Thyroid gland (tissue), 4 donors: ENCODE results near the gene MREG. TPM values are rescaled to one million over a fixed set of nuclear protein-coding genes. Genes with fewer than 3 reads are reported as not detected.

ENCODE experiments used
- DNase-seq, 2 donors: peaks; one replicate each; pipeline ENCODE4 v3.0.0-alpha.2; 2019
- H3K27ac ChIP-seq, 3 donors: fragments of 200-600 bp; sonication (generic); 1 replicate in 2 of 3; 2 replicates in 1 of 3; pipeline ENCODE4 v1.5.1; 2016 to 2019; ENCODE audit warnings: mild to moderate bottlenecking in 1 of 3, moderate library complexity in 1 of 3
- H3K27me3 ChIP-seq: fragments of 200-600 bp; sonication (generic); one replicate; pipeline ENCODE4 v1.5.1; 2019
- H3K36me3 ChIP-seq, 2 donors: fragments of 200-600 bp; sonication (generic); one replicate each; pipeline ENCODE4 v1.5.1; 2016 to 2019
- H3K4me1 ChIP-seq, 2 donors: fragments of 200-600 bp; sonication (generic); one replicate each; pipeline ENCODE4 v1.5.1; 2017 to 2019
- H3K4me3 ChIP-seq, 3 donors: fragments of 200-600 bp; sonication (generic); replicated peaks in 1 of 3; 1 replicate in 2 of 3; 2 replicates in 1 of 3; pipeline ENCODE4 v1.5.1; 2016; ENCODE audit warnings: mild to moderate bottlenecking in 1 of 3
- H3K9me3 ChIP-seq: fragments of 200-600 bp; sonication (generic); one replicate; pipeline ENCODE4 v1.5.1; 2017
- POLR2A ChIP-seq, 2 donors: fragments of 450-650 bp; IDR thresholded peaks; one replicate each; pipeline ENCODE4 v1.6.1; 2017; ENCODE audit warnings: antibody characterized with exemption in 2 of 2, mild to moderate bottlenecking in 2 of 2, moderate library complexity in 1 of 2
- WGBS, 2 donors: methylation state at CpG; one replicate each; pipeline ENCODE4 v1.1.5; 2017; 5-methylcytosine and 5-hydroxymethylcytosine counted together
- intact Hi-C: fragments of 100-400 bp; cut with DNase I; formaldehyde crosslinking; loops from one replicate; pipeline ENCODE4 v1.15.1; 2023
- total RNA-seq, 4 donors: library from RNA; depleted of rRNA; stranded (reverse); fragments of >200 nt; gene quantifications; one replicate each; pipeline ENCODE4 v1.2.3, GENCODE V29; 2016
- TF ChIP-seq, protein P1 (sequence below), 6 experiments: fragments of 200-600 bp in 3 of 6; fragments of 450-650 bp in 3 of 6; sonication (generic) in 3 of 6; IDR thresholded peaks; one replicate each; pipeline ENCODE4 v1.5.1; 2016 to 2019; ENCODE audit warnings: antibody characterized with exemption in 6 of 6, mild to moderate bottlenecking in 2 of 6, inconsistent platforms in 1 of 6, moderate library complexity in 1 of 6

Gene MREG
- total RNA-seq, 4 donors from 2014 or later = 4.4 to 5.4 (median 5.2) TPM

DNA sequence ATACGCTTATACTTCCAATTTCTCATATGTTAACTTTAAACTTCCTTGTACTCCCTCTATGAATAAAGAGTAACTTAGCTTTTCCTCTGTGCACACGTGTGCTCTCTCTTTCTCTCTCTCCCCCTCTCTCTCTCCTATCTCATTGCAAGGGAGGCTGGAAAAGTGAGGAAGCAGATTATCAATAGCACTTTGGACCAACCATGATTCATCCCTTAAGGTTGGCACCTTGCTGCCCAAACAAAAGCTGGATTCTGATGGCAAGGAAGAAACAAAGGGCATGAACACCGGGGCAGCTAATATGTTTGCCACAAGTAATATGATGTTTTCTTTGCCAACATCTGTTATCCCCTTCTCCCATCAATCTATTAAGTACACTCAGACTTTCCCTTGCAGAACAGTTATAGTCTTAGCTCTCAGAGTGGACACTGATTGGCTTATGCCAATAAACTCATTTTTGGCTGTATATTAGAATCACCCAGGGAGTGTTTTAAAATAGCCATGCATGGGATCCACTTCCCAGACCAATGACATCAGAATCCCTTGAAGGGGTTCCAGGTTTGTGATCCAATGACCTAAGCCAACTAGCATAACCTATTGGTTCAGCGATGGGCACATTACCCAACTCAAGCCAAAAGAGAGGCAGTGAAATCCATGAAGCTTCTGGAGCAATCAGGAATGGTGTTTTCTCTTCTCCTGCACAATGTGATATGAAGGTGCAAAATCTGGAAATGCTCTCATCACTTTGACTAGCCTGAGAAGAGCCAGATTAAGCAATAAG lies 60.3 kb downstream of the MREG start:
- Histone ChIP-seq H3K36me3 (no peaks in the 10 kb centered on the region), H3K9me3 (no peaks in the 10 kb centered on the region), H3K27me3 (no peaks in the 10 kb centered on the region), H3K27ac (no peak overlapping the region), H3K4me1 (no peaks in the 10 kb centered on the region), H3K4me3 (no peak overlapping the region)
- WGBS, 2 donors = 87 to 90% methylated on average over 4 of the region's 4 CpGs
- no peak for DNase-seq
- TF ChIP-seq POLR2A (IDR thresholded peaks at IDR 0.05) = no peak
- TF ChIP-seq, protein P1, sequence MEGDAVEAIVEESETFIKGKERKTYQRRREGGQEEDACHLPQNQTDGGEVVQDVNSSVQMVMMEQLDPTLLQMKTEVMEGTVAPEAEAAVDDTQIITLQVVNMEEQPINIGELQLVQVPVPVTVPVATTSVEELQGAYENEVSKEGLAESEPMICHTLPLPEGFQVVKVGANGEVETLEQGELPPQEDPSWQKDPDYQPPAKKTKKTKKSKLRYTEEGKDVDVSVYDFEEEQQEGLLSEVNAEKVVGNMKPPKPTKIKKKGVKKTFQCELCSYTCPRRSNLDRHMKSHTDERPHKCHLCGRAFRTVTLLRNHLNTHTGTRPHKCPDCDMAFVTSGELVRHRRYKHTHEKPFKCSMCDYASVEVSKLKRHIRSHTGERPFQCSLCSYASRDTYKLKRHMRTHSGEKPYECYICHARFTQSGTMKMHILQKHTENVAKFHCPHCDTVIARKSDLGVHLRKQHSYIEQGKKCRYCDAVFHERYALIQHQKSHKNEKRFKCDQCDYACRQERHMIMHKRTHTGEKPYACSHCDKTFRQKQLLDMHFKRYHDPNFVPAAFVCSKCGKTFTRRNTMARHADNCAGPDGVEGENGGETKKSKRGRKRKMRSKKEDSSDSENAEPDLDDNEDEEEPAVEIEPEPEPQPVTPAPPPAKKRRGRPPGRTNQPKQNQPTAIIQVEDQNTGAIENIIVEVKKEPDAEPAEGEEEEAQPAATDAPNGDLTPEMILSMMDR (IDR thresholded peaks at IDR 0.05) = no peak
- intact Hi-C loops = no loop called here

DNA sequence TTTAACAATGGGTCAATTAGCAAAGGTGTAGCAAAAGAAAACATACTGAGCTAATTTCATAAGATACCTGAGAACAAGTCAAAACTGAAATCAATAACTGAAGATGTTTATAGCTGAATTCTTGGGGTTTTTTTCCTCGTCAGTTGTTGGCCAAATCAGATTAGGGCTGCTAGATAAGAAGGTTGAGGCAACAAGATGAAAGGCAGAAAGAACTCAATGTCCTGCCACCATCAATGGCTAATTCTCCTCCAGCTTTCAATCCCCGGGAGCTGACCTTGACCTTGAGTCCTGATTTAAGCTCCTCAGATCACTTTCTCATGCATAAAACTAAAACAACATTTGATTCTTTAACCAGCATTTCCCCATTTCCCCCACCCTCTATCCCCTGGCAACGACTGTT lies 61.8 kb downstream of the MREG start:
- no peak overlapping the region for H3K27ac ChIP-seq
- no peaks in the 10 kb centered on the region for H3K4me1 ChIP-seq
- no peak overlapping the region for H3K4me3 ChIP-seq
- H3K27me3 ChIP-seq = no peaks in the 10 kb centered on the region
- intact Hi-C loops = no loop called here
- no peak for TF ChIP-seq POLR2A (IDR thresholded peaks at IDR 0.05)
- TF ChIP-seq, protein P1 (IDR thresholded peaks at IDR 0.05) = no peak
- no peak for DNase-seq
- H3K36me3 ChIP-seq = no peaks in the 10 kb centered on the region
- no peaks in the 10 kb centered on the region for H3K9me3 ChIP-seq
- WGBS, 2 donors = 86 to 87% methylated on average over 3 of the region's 3 CpGs

DNA sequence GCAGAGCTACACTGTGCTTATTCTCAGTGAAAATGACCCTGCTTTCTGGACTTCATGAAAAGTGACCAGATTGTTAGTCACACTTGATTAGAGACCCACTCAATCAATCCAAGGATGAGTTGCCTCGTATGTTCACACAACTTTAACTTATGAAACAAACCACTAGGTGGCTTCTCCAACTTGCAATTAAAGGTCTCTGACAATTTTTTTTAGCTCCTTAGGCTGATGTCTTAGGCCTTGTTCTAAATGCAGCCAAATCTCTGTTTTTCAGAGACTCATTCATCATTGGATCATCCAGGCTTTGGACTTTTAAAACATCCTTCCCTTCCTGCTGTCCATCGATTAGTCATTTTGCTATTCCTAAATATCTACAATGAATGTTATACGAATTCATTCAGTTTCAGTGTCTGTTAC lies 63.4 kb downstream of the MREG start:
- no peak overlapping the region for H3K27ac ChIP-seq
- no peaks in the 10 kb centered on the region for H3K27me3 ChIP-seq
- no peak for DNase-seq
- intact Hi-C loops = no loop called here
- no peak overlapping the region for H3K4me3 ChIP-seq
- 62 to 66% methylated on average over 3 of the region's 3 CpGs for WGBS, 2 donors
- H3K36me3 ChIP-seq = no peaks in the 10 kb centered on the region
- no peaks in the 10 kb centered on the region for H3K4me1 ChIP-seq
- TF ChIP-seq, protein P1 (IDR thresholded peaks at IDR 0.05) = peak in 4 of 6 experiments; percentile 7 to 48 (median 47)
- TF ChIP-seq POLR2A (IDR thresholded peaks at IDR 0.05) = no peak
- no peaks in the 10 kb centered on the region for H3K9me3 ChIP-seq

- no peak for TF ChIP-seq POLR2A (IDR thresholded peaks at IDR 0.05)
- TF ChIP-seq, protein P1 (IDR thresholded peaks at IDR 0.05) = no peak
- DNase-seq = no peak
- Histone ChIP-seq H3K27me3 (no peaks in the 10 kb centered on the region), H3K4me3 (no peak overlapping the region), H3K4me1 (no peaks in the 10 kb centered on the region), H3K9me3 (no peaks in the 10 kb centered on the region), H3K36me3 (peaks cover 2% of the 10 kb centered on the region in 2 donors), H3K27ac (no peak overlapping the region)
- WGBS, 2 donors = 90 to 95% methylated on average over 4 of the region's 4 CpGs
- intact Hi-C loops = no loop called here
Observed at GRCh38 chr2:215948051-215948450, 65.3 kb downstream of the MREG start.

GRCh38 chr2:215946586-215946985 lies 66.8 kb downstream of the MREG start:
- TF ChIP-seq, protein P1 (IDR thresholded peaks at IDR 0.05) = no peak
- TF ChIP-seq POLR2A (IDR thresholded peaks at IDR 0.05) = no peak
- no peak for DNase-seq
- Histone ChIP-seq H3K27ac (no peak overlapping the region), H3K36me3 (peaks cover 3% of the 10 kb centered on the region in 2 donors), H3K4me1 (no peaks in the 10 kb centered on the region), H3K27me3 (no peaks in the 10 kb centered on the region), H3K9me3 (no peaks in the 10 kb centered on the region), H3K4me3 (no peak overlapping the region)
- intact Hi-C loops = no loop called here
- WGBS, 2 donors = 33 to 65% methylated on average over 3 of the region's 3 CpGs
